Measurements from ENCODE around the gene SBK1.

Gene SBK1

GRCh38 chr16:28282045-28282444 lies 10.3 kb upstream of the SBK1 start:
- DNase-seq (ENCODE audit: low spot score), result no peak

- no peak for DNase-seq (ENCODE audit: low spot score)
Measured at GRCh38 chr16:28283173-28283572, 9.2 kb upstream of the SBK1 start.

DNA sequence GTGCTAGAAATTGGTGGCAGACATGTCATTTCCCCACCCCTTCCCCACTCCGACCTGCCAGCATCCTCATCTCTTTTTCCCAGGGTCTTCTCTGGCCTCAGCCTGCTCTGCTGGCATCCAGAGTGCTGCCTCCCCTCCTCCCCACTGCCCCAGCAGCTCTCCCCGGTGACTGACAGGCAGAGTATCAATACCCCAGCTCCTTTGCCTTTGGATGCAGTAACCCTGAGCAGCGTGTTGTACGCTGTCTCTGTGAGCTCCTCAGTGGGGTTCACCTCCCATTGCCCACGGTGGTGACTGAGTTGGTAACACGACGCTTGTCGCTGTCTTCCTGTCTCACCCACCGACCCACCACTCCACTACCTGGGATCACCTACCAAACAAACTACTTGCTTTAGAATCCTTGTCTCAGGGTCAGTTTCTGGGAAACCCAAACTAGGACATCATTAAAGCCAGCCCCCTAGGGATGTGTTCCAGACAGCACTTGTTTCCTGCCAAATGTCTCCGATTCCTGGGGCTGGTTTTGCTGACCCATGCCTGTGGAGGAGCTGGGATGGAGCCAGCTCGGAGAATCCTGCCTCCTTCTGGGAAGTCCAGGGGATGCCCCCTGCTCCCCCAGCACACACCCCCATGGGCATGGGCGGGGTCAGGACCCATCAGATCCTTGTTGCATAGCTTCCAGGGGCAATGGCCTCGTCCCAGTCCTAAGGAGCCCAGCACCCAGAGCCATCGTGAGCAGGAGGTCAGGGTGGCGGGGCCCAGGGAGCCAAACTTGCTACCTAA lies 8.3 kb upstream of the SBK1 start:
- DNase-seq (ENCODE audit: low spot score), result no peak

GRCh38 chr16:28285649-28286048 lies 6.7 kb upstream of the SBK1 start:
- no peak for DNase-seq (ENCODE audit: low spot score)

DNA sequence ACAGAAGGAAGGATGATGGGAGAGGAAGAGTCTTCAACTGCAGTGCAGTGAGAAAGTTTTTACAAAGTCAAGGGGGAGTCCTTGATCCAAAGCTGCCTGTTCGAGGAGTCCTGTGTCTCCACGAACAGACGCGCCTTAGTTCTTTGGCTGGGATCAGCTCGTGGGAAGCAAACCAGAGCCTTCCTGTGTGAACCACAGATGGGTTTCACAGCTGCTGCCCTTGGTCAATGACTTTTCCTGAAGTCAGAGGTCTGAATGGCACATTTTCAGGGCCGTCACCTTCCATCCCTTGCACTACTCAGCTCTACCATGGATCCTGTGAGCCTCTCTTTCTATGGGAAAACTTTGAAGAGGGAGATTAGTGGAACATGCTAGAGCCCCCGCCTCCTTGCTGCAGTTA lies 4.2 kb upstream of the SBK1 start:
- DNase-seq (ENCODE audit: low spot score), result no peak

DNA sequence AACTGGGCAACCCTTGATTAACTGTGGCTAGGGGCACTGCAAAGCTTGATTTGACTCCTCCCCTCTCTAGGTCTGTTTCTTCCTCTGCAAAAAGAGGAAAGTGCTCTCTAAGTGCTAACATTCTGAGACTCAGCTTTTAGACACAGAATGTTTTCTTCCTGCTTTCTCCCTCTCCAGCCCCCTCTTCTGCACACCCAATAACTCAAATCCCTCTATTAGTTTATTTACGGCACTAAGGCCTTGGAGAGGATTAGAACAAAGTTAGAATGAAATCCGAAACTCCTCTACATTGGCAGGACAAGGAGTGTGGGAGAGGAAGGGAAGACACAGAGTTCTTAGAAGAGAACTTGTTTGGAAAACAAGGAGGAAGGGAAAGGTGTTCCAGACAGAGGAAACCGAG lies 3.3 kb upstream of the SBK1 start:
- DNase-seq (ENCODE audit: low spot score), result no peak

DNA sequence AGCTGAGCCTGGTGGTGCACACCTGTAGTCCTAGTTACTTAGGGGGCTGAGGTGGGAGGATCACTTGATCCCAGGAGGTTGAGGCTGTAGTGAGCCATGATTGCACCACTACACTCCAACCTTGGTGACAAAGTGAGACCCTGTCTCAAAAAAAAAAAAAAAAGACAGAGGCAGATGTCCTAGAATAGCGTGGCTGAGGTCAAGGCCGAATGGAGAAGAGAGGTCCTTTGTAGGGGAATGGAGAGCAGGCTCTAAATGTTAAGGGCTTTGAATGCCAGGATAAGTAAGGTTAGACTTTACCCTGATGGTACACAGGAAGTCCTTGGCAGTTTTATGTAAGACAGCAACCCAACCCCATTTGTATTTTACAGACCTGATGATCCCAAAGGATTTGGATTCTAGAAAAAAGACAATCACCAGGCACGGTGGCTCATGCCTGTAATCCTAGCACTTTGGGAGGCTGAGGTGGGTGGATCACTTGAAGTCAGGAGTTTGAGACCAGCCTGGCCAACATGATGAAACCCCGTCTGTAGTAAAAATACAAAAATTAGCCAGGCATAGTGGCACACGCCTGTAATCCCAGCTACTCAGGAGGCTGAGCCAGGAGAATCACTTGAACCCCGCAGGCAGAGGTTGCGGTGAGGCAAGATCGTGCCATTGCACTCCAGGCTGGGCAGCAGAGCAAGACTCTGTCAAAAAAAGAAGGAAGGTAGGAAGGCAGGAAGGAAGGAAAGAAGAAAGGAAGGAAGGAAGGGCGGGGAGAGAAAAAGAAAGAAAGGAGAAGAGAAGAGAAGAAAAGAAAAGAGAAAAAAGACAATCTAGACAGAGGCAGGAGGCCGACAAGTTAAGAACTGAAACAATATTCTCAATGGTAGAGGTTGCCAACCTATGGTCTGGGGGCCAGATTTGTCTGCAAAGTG lies 2.1 kb upstream of the SBK1 start:
- no peak for DNase-seq (ENCODE audit: low spot score)

- no peak for DNase-seq (ENCODE audit: low spot score)
Measured at GRCh38 chr16:28290859-28291254, 1.5 kb upstream of the SBK1 start.

DNA sequence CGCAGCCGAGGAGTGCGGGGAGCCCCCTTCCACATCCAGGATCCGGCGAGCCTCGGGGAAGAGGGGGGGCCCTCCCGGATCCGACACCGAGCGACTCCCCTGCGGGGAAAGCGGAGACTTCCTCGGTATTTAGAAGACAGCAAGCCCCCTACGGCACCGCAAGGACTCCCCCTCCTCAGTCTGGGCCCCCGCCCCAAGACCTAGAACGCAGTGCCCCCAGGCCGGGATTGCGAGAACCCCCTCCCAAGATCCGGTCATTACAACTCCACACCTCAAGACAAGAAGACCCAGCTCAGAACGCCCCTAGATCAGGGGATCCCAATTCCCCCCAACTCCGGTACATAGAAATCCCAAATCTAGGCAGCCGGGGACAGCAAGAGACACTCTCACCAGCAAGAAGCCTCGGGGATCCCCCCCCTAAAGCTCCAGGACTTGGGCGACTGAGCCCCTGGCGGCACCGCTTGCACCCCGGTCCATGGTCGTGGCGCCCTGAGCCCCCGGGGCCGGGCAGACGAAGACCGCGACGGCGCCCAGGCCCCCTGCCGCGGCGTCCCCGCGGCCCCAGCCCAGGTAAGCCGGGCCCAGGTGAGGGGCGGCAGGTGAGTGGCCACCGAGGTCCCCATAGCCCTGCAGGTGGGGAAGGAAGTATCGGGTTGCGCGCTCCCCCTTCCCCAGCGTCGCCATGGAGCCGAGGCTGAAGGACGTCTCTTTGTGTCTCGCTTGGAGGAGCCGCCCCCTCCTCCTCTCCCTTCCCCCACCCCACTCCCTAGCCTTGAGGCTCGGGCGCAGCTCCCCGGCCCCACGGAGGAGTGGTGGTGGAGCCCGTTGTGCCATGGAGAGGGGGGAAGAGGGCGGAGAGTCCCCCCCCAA lies 641 bp downstream of the SBK1 start:
- no peak for DNase-seq (ENCODE audit: low spot score)

GRCh38 chr16:28293601-28293960 lies 1.3 kb downstream of the SBK1 start:
- no peak for DNase-seq (ENCODE audit: low spot score)

GRCh38 chr16:28294201-28294600 lies 1.9 kb downstream of the SBK1 start:
- DNase-seq (ENCODE audit: low spot score), result no peak

DNA sequence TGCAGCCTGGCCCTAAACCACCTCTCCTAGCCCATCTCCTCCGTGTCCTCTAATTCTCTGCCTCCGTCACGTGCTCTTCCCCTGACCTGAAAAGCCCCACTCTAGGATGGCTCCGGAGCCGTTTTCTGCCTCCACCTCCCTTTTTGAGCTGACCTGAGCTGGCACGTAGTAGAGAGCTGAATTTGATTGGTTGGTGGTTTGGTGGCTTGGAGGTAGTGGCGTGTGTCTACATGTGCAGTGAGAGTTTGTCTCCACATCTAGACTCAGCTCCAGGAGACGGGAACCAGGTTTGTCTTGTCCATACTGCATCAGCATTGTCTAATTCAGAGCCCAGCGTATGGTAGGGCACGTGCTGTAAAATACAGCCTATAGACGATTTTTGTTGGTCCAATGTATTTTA lies 3.0 kb downstream of the SBK1 start:
- DNase-seq (ENCODE audit: low spot score), result no peak

- DNase-seq (ENCODE audit: low spot score), result no peak
Measured at GRCh38 chr16:28297308-28297707, 5.0 kb downstream of the SBK1 start.

- DNase-seq (ENCODE audit: low spot score), result no peak
Measured at GRCh38 chr16:28297784-28298510, 5.6 kb downstream of the SBK1 start.

- DNase-seq (ENCODE audit: low spot score), result no peak
Measured at GRCh38 chr16:28298511-28298878, 6.2 kb downstream of the SBK1 start.

DNA sequence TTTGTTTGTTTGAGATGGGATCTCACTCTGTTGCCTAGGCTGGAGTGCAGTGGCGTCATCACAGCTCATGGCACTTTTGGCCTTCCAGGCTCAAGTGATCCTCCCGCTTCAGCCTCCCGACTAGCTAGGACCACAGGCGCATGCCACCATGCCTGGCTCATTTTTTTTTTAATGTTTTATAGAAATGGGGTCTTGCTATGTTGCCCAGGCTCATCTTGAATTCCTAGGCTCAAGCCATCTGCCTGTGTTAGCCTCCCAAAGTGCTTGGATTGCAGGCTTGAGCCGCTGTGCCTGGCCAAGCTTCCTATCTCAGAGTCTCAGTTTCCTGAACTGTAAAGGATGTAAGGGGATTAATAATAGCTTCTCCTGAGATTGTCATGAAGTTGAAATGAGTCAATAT lies 8.0 kb downstream of the SBK1 start:
- DNase-seq (ENCODE audit: low spot score), result no peak

- DNase-seq (ENCODE audit: low spot score), result no peak
Measured at GRCh38 chr16:28301154-28301553, 8.8 kb downstream of the SBK1 start.

DNA sequence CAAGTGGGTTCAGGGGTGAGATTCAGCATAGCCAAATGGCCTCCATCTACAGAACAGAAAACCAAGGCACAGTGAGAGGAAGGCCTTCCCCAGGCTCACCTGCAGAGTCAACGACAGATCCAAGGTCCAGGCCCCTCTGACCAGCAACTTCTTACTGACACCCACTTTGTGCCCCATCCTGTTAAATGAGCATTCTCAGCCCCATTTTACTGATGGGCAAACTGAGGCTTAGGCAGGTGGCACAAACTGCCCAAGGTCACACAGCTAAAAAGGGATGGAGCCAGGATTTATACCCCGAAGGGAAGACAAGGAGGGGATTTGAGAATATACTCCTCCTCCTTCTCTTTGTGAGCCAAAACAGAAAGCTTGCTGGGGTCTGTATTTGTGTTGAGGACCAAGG lies 9.3 kb downstream of the SBK1 start:
- DNase-seq (ENCODE audit: low spot score), result no peak

DNA sequence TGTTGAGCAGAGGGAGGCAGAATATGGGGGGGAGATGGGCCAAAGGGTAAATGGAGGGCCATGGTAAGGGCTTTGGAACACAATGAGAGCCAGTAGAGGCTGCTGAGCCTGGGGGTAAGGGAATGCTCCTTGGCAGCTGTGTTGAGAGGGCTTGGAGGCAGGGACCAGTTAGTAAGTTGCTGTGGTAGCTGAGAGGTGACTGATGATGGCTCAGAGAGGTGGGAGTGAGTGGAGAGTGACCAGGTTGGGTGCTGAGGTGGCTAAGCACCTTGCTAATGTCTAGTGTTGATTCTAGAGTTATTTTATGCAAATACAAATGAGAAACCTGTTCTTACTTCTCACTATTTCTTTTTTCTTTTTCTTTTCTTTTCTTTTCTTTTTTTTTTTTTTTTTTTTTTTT lies 10.8 kb downstream of the SBK1 start:
- DNase-seq (ENCODE audit: low spot score), result no peak

DNA sequence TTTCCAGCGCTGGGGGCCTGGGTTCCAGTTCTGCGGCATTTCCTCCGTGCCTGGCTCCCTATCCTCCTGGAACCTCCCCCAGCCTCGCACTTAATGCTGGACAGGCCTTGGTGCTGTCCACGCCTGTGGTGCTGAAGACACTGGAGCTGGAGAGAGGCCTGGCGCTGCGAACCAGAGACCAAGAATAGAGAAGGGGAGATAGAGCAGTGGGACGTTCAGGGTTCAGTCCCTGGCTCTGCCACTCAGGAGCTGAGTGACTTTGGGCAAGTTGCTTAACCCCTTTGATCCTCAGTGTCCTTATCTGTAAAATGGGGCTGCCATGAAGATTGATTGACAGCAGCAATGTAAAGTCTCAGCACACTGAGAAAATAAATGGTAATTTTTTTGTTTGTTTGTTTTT lies 11.9 kb downstream of the SBK1 start:
- DNase-seq (ENCODE audit: low spot score), result peak; percentile 33

- DNase-seq (ENCODE audit: low spot score), result no peak
Measured at GRCh38 chr16:28307936-28308335, 15.6 kb downstream of the SBK1 start.
